ENCODE measurements around the gene IL10RB.
"Not testable (repeated sequence)": the region's sequence is repeated elsewhere in the genome, so short reads cannot be mapped to it uniquely, and the experiment has no call there.

Gene IL10RB

DNA sequence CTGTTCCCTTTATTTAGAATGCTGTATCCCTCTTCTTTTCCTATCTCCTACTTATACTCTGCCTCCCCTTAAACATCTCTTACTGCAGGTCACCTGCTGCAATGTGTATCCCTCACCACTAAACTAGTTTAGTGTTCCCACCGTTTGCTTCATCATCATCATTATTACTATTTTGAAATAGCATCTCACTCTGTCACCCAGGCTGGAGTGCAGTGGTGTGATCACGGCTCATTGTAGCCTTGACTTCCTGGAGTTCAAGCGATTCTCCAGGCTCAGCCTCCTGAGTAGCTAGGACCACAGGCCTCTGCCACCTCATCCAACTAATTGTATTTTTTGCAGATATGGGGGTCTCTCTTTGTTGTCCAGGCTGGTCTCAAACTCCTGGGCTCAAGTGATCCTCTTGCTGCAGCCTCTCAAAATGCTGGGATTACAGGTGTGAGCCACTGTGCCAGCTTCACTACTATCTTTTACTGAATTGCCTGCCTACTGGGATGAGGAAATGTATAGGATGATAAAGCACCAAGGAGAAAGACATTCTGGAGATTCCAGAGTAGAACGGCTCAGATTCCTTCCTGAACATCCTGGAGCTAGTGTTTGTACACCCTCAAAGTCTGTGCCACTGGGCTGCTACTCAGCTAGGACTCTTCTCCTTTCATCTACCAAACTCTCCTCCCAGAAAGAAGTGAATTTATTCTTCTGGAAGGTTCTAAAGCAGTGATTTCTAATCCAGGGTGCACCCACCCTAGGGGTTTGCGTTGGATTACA is 50.0 kb downstream of the IL10RB start:
- TF ChIP-seq, protein P1, sequence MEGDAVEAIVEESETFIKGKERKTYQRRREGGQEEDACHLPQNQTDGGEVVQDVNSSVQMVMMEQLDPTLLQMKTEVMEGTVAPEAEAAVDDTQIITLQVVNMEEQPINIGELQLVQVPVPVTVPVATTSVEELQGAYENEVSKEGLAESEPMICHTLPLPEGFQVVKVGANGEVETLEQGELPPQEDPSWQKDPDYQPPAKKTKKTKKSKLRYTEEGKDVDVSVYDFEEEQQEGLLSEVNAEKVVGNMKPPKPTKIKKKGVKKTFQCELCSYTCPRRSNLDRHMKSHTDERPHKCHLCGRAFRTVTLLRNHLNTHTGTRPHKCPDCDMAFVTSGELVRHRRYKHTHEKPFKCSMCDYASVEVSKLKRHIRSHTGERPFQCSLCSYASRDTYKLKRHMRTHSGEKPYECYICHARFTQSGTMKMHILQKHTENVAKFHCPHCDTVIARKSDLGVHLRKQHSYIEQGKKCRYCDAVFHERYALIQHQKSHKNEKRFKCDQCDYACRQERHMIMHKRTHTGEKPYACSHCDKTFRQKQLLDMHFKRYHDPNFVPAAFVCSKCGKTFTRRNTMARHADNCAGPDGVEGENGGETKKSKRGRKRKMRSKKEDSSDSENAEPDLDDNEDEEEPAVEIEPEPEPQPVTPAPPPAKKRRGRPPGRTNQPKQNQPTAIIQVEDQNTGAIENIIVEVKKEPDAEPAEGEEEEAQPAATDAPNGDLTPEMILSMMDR (IDR thresholded peaks at IDR 0.05), result no peak
- DNase-seq (ENCODE audit: low spot score), result no peak
- H3K27ac ChIP-seq, result no peak overlapping the region
- H3K4me3 ChIP-seq, result no peak overlapping the region

DNA sequence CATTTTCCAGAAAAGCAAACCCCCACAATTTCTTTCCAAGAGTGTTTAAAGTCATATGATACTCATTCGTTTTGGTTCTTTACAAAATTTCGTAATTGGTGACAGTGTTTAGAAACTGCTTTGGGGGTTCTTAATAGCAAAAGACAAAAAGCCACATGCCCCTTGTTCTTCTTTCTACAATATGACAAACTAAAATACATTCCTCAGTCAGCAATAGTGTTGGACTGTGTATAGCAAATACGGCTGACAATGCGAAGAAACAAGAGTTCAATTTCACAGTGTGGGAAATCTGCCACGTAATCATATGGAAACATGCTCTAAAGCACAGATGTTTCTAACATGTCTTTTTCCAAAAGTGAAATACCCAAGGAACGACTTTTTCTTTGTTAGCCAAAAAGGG is 51.0 kb downstream of the IL10RB start:
- TF ChIP-seq, protein P1 (IDR thresholded peaks at IDR 0.05), result no peak
- H3K4me3 ChIP-seq, result no peak overlapping the region
- DNase-seq (ENCODE audit: low spot score), result no peak
- H3K27ac ChIP-seq, result no peak overlapping the region

DNA sequence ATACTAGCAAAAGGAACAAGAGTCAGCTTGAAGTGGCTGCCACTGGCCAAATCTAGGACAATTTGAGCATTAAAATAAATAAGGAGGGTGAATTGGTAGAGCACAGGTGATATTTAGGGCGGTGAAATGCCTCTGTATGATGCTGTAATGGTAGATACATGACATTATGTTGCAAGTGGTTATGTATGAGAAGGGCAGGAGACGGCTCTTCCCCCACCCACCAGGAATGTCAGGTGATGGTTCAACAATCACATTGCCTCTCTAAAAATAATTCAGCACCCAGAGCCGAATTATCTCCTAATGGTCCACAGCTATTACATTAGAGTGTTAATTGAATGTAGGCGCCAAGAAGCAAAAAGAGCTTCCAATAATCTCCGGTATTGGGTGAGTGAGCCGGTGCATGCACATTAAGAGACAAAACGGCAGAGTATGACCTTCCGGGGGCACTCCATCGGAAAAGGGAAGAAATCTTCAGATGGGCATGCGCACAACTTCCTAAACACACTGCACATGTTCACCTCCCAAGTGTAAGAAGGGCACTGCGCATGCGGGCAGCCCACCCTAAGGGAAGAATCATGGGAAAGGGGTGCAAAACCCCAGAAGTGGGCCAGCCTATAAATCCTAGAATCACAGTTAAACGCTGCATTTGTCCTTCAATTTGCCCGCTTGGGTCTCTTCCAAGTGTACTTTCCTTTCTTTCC is 51.8 kb downstream of the IL10RB start:
- TF ChIP-seq, protein P1 (IDR thresholded peaks at IDR 0.05), result no peak
- no peak overlapping the region for H3K27ac ChIP-seq

DNA sequence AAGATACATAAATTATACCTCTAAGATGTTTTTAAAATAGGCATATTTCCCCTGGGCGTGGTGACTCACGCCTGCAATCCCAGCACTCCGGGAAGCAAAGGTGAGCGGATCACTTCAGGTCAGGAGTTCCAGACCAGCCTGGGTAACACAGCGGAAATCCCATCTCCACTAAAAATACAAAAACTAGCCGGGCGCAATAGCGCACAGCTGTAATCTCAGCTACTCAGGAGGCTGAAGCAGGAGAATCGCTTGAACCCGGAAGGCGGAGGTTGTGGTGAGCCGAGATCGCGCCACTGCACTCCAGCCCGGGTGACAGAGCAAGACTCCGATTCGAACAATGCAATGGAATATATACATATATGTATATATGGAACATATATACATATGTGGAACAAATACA is 54.8 kb downstream of the IL10RB start:
- H3K27ac ChIP-seq; DNase-seq (ENCODE audit: low spot score); H3K4me3 ChIP-seq: not testable (repeated sequence)

More for the DNA sequence above, 51.8 kb downstream of the IL10RB start:
- H3K4me3 ChIP-seq, result no peak overlapping the region
- DNase-seq (ENCODE audit: low spot score), result no peak

DNA sequence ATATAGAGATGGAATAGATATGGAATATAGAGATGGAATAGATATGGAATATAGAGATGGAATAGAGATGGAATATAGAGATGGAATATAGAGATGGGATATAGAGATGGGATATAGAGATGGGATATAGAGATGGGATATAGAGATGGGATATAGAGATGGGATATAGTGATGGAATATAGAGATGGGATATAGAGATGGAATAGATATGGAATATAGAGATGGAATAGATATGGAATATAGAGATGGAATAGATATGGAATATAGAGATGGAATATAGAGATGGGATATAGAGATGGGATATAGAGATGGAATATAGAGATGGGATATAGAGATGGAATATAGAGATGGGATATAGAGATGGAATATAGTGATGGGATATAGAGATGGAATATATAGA is 57.4 kb downstream of the IL10RB start:
- peak overlapping the region in 1 of 2 donors; percentile 99 for H3K27ac ChIP-seq
- H3K4me3 ChIP-seq, result peak overlapping the region; percentile 94

DNA sequence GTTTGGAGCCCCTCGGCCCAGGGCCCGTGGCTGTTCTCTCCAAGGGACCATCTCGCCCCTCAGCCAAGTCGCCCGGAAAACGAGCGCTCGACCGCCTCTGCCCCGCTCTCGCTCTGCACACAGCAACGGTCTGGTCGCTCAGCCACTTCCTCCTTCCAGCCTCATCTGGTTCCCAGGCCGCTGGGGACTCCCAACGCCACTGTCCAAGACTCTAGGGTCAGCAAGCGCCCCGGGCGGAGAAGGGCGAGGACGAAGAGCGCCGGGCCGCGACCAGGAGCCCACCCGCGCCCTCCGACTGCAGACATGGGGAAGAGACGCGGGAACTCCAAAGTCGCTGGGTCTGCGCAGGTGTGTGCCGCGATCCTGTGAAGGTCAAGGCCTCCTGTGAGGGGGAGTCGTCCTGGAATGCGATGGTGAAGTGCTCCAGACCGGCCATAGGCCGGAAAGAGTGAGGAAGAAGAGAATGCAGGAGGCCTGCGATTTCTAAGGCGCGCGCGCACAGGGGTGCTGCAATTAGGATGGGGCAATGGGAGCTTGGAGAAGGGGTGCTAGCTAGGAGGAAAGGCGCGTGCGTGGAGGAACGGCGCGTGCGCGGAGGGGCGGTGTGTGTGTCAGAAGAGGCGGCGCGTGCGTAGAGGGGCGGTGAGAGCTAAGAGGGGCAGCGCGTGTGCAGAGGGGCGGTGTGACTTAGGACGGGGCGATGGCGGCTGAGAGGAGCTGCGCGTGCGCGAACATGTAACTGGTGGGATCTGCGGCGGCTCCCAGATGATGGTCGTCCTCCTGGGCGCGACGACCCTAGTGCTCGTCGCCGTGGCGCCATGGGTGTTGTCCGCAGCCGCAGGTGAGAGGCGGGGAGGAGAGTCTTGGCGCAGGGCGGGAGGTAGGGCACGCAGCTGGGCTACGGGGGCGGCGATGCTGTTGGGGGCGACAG is 58.4 kb downstream of the IL10RB start, which contains the start of gene IFNAR1:
Gene IFNAR1 (plus strand): TSS at position 680 of the 931 bp plus-strand sequence. CDS start 86 bp downstream, at position 766.
- DNase-seq (ENCODE audit: low spot score), result peak; percentile 99
- Histone ChIP-seq H3K27ac (peak within 1 kb of the TSS; percentile 96 to 99), H3K4me3 (peak within 1 kb of the TSS; percentile 94)
- TF ChIP-seq, protein P1 (IDR thresholded peaks at IDR 0.05), result no peak

More for the DNA sequence above, 57.4 kb downstream of the IL10RB start:
- DNase-seq (ENCODE audit: low spot score), result not testable (repeated sequence)

DNA sequence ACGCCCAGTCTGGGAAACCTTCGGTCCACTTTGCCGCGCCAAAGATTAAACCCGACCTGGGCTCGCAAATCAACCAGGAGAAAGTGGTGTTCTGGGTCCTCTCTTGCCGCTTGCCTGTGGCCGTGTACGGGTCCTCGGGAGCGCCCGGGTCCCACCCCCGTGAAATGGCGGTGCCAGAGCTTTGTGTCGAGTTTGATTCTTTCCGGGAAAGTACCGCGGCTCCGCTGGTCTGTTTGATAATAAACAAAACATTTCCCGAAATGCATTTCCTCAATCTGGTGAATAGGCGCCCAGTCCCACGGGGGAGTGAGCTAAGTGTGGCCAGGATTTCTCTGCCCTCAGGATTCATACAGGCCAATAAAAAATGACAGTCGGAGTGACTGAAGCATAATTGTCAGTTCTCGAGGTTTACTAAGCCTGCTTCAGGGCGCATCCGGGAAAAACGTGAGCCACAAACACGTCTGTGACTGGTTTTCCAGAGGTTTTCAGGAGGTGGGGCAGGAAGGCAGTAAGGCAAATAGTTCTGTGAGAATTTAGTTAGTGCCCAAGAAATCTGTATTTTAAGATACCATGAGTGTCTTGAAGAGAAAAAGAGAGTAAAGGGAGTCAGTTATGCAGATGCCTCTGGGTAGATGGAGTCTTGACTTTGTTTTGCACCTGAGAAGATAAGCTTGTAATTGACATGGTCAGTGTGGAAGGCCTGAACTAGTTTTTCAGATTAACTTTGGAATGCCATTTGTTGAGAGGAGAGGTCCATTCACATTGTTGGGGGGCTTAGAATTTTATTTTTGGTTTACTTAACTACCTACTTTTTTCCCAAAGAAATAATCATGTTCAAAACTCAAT is 59.3 kb downstream of the IL10RB start:
- TF ChIP-seq, protein P1 (IDR thresholded peaks at IDR 0.05), result no peak
- H3K4me3 ChIP-seq, result peak overlapping the region; percentile 94
- H3K27ac ChIP-seq, result peak overlapping the region; percentile 96 to 99
- DNase-seq (ENCODE audit: low spot score), result peak; percentile 83

Data from coronary artery (tissue), 2 donors.